Measurements from ENCODE around the gene CMTM3. TPM values are rescaled to one million over a fixed set of nuclear protein-coding genes. Genes with fewer than 3 reads are reported as not detected.

Gene CMTM3
- total RNA-seq, 1 donor from 2014 or later, result 62.4 TPM

DNA sequence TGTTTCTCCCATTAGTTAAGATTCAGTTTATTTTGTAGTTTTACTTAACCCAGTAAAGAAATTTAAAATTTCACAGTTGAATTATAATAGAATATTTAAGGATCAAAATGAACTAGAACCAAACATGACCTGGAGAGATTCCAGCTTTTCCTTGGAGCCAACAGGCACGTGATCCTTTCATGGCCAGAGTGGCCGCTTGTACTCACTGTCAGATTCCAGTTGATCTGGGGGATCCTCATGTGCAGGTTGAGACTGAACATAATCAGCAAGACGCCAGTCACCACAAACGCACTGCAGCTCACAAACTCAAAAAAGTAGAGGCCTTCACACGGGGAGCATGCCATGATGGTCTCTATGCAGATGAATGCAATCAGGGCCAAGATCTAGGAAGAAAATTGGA, 31.7 kb downstream of the CMTM3 start:
- TF ChIP-seq EZH2 (IDR thresholded peaks at IDR 0.05; ENCODE audit: insufficient read depth, low read length), result no peak
- FAIRE-seq, result no peak
- H3K9ac ChIP-seq (ENCODE audit: low read length), result no peak overlapping the region
- peaks cover 5% of the 10 kb centered on the region for H3K4me1 ChIP-seq (ENCODE audit: insufficient read depth, low read length)
- H3K27ac Mint-ChIP-seq (ENCODE audit: unreplicated experiment), result no peak overlapping the region
- peaks cover 8% of the 10 kb centered on the region for H3K36me3 Mint-ChIP-seq (ENCODE audit: low read depth, unreplicated experiment)
- H3K27ac ChIP-seq (ENCODE audit: low read depth, low read length), result no peak overlapping the region
- no peaks in the 10 kb centered on the region for H3K27me3 Mint-ChIP-seq (ENCODE audit: low read depth, unreplicated experiment)
- H3K4me2 ChIP-seq (ENCODE audit: low read length), result no peak overlapping the region
- no peak for DNase-seq (ENCODE audit: low read depth)
- H2AFZ ChIP-seq (ENCODE audit: low read depth, low read length), result no peak overlapping the region
- no peak overlapping the region for H3K4me3 Mint-ChIP-seq (ENCODE audit: unreplicated experiment)
- H4K20me1 ChIP-seq (ENCODE audit: insufficient read depth, low read length), result no peaks in the 10 kb centered on the region
- H3K9me3 ChIP-seq (ENCODE audit: insufficient read depth, low read depth, low read length), result no peaks in the 10 kb centered on the region
- H3K9me3 Mint-ChIP-seq (ENCODE audit: unreplicated experiment), result no peaks in the 10 kb centered on the region
- no peaks in the 10 kb centered on the region for H3K27me3 ChIP-seq (ENCODE audit: insufficient read depth, low read length)
- peaks cover 6% of the 10 kb centered on the region for H3K4me1 Mint-ChIP-seq (ENCODE audit: low read depth, unreplicated experiment)
- H3K4me3 ChIP-seq (ENCODE audit: insufficient read depth, low read depth, low read length), result no peak overlapping the region
- no peaks in the 10 kb centered on the region for H3K79me2 ChIP-seq (ENCODE audit: insufficient read depth, low read length)
- H3K36me3 ChIP-seq (ENCODE audit: insufficient read depth, low read length), result no peaks in the 10 kb centered on the region

DNA sequence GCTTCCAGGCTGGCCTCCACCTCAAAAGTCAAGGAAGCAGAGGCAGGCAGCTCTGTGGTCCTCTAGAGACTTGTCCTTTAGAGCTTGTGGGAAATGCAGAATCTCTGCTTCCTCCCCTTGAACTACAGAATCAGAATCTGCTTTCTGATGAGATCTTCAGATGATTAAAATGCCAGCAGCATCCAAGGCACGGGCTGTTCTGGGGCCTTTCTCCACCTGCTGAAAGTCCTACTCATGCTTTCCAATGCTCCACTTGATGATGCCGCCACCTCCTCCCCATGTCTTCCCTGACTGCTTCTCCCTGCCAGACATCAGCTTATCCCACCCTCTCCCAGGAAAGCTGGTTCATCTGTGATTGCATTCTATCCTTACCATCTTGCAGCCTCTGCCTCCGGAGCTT, 33.3 kb downstream of the CMTM3 start:
- H3K4me3 ChIP-seq (ENCODE audit: insufficient read depth, low read depth, low read length), result no peak overlapping the region
- peaks cover 8% of the 10 kb centered on the region for H3K36me3 Mint-ChIP-seq (ENCODE audit: low read depth, unreplicated experiment)
- FAIRE-seq, result no peak

DNA sequence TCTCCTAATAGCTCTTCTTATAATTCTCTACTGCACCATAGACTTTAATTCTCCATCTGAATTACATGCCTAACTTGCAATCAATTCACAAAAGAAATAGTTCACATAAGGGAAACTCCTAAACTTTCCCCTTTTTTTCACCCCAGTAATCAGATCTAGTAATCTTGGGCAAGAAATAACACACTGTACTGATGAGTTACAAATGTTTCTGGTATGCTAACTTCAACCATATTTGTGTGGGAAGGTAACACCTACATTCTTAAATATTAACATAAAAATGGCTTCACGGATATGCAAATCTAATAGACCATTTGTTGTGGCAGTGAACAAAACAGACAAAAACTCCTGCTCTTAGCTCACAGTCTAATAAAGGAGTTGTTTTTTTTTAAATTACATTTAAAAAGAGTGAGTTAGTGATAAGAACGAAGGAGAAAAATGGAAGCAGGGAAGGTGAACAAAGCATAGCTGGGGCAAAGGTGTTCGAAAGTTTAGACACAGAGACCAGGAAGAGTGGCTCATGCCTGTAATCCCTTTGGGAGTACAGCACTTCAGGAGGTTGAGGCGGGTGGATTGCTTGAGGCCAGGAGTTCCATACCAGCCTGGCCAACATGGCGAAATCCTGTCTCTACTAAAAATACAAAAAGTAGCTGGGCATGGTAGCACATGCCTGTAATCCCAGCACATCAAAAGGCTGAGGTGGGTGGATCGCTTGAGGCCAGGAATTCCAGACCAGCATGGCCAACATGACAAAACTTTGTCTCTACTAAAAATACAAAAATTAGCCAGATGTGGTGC, 34.8 kb downstream of the CMTM3 start:
- TF ChIP-seq, protein P1, sequence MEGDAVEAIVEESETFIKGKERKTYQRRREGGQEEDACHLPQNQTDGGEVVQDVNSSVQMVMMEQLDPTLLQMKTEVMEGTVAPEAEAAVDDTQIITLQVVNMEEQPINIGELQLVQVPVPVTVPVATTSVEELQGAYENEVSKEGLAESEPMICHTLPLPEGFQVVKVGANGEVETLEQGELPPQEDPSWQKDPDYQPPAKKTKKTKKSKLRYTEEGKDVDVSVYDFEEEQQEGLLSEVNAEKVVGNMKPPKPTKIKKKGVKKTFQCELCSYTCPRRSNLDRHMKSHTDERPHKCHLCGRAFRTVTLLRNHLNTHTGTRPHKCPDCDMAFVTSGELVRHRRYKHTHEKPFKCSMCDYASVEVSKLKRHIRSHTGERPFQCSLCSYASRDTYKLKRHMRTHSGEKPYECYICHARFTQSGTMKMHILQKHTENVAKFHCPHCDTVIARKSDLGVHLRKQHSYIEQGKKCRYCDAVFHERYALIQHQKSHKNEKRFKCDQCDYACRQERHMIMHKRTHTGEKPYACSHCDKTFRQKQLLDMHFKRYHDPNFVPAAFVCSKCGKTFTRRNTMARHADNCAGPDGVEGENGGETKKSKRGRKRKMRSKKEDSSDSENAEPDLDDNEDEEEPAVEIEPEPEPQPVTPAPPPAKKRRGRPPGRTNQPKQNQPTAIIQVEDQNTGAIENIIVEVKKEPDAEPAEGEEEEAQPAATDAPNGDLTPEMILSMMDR (IDR thresholded peaks at IDR 0.05; ENCODE audit: insufficient read depth, low read depth, low read length), result no peak
- no peak for TF ChIP-seq EZH2 (IDR thresholded peaks at IDR 0.05; ENCODE audit: insufficient read depth, low read length)
- Mint-ChIP-seq H3K4me3 (ENCODE audit: unreplicated experiment) (no peak overlapping the region), H3K4me1 (ENCODE audit: low read depth, unreplicated experiment) (peaks cover 6% of the 10 kb centered on the region), H3K9me3 (ENCODE audit: unreplicated experiment) (no peaks in the 10 kb centered on the region), H3K27ac (ENCODE audit: unreplicated experiment) (no peak overlapping the region), H3K36me3 (ENCODE audit: low read depth, unreplicated experiment) (peaks cover 3% of the 10 kb centered on the region), H3K27me3 (ENCODE audit: low read depth, unreplicated experiment) (no peaks in the 10 kb centered on the region)
- FAIRE-seq (no peak), DNase-seq (ENCODE audit: low read depth) (peak; percentile 78)
- no peaks in the 10 kb centered on the region for H3K27me3 ChIP-seq (ENCODE audit: insufficient read depth, low read length)
- H4K20me1 ChIP-seq (ENCODE audit: insufficient read depth, low read length), result no peaks in the 10 kb centered on the region
- H3K36me3 ChIP-seq (ENCODE audit: insufficient read depth, low read length), result no peaks in the 10 kb centered on the region
- H3K79me2 ChIP-seq (ENCODE audit: insufficient read depth, low read length), result no peaks in the 10 kb centered on the region
- no peak overlapping the region for H3K4me2 ChIP-seq (ENCODE audit: low read length)
- H3K9ac ChIP-seq (ENCODE audit: low read length), result no peak overlapping the region
- H2AFZ ChIP-seq (ENCODE audit: low read depth, low read length), result no peak overlapping the region
- H3K4me1 ChIP-seq (ENCODE audit: insufficient read depth, low read length), result peaks cover 5% of the 10 kb centered on the region
- no peak overlapping the region for H3K27ac ChIP-seq (ENCODE audit: low read depth, low read length)
- no peak overlapping the region for H3K4me3 ChIP-seq (ENCODE audit: insufficient read depth, low read depth, low read length)
- H3K9me3 ChIP-seq (ENCODE audit: insufficient read depth, low read depth, low read length), result no peaks in the 10 kb centered on the region

More for the DNA sequence above, 33.3 kb downstream of the CMTM3 start:
- Histone ChIP-seq H3K27me3 (ENCODE audit: insufficient read depth, low read length) (no peaks in the 10 kb centered on the region), H4K20me1 (ENCODE audit: insufficient read depth, low read length) (no peaks in the 10 kb centered on the region), H3K4me1 (ENCODE audit: insufficient read depth, low read length) (peaks cover 5% of the 10 kb centered on the region), H3K79me2 (ENCODE audit: insufficient read depth, low read length) (no peaks in the 10 kb centered on the region), H3K4me2 (ENCODE audit: low read length) (no peak overlapping the region), H2AFZ (ENCODE audit: low read depth, low read length) (no peak overlapping the region), H3K9ac (ENCODE audit: low read length) (no peak overlapping the region), H3K36me3 (ENCODE audit: insufficient read depth, low read length) (no peaks in the 10 kb centered on the region), H3K9me3 (ENCODE audit: insufficient read depth, low read depth, low read length) (no peaks in the 10 kb centered on the region), H3K27ac (ENCODE audit: low read depth, low read length) (no peak overlapping the region)
- DNase-seq (ENCODE audit: low read depth), result no peak
- H3K4me1 Mint-ChIP-seq (ENCODE audit: low read depth, unreplicated experiment), result peaks cover 6% of the 10 kb centered on the region
- no peaks in the 10 kb centered on the region for H3K27me3 Mint-ChIP-seq (ENCODE audit: low read depth, unreplicated experiment)
- H3K9me3 Mint-ChIP-seq (ENCODE audit: unreplicated experiment), result no peaks in the 10 kb centered on the region
- no peak overlapping the region for H3K27ac Mint-ChIP-seq (ENCODE audit: unreplicated experiment)
- no peak overlapping the region for H3K4me3 Mint-ChIP-seq (ENCODE audit: unreplicated experiment)
- TF ChIP-seq EZH2 (IDR thresholded peaks at IDR 0.05; ENCODE audit: insufficient read depth, low read length), result no peak

All from astrocyte (in vitro differentiated cells and primary cell).